ENCODE results near the gene RPN2.

Gene RPN2

GRCh38 chr20:37238935-37239451 is 59.9 kb downstream of the RPN2 start:
- Histone ChIP-seq H3K36me3 (ENCODE audit: control insufficient read depth in 2 of 2, insufficient read depth in 2 of 2, low read length in 2 of 2) (peaks cover 65 to 91% of the 10 kb centered on the region in 2 donors), H3K4me1 (ENCODE audit: control insufficient read depth in 2 of 2, insufficient read depth in 2 of 2, low read length in 2 of 2) (peaks cover 4 to 8% of the 10 kb centered on the region in 2 donors), H3K9ac (ENCODE audit: low read depth in 1 of 2, low read length in 2 of 2) (no peak overlapping the region)

GRCh38 chr20:37240337-37241067 is 61.4 kb downstream of the RPN2 start:
- Histone ChIP-seq H3K4me1 (ENCODE audit: control insufficient read depth in 2 of 2, insufficient read depth in 2 of 2, low read length in 2 of 2) (peaks cover 4 to 8% of the 10 kb centered on the region in 2 donors), H3K27ac (ENCODE audit: low read depth in 2 of 2, low read length in 2 of 2) (no peak overlapping the region), H3K36me3 (ENCODE audit: control insufficient read depth in 2 of 2, insufficient read depth in 2 of 2, low read length in 2 of 2) (peaks cover 56 to 83% of the 10 kb centered on the region in 2 donors)

More at GRCh38 chr20:37238935-37239451, 59.9 kb downstream of the RPN2 start:
- H3K27me3 ChIP-seq (ENCODE audit: control insufficient read depth in 2 of 2, insufficient read depth in 2 of 2, low read length in 2 of 2): no peaks in the 10 kb centered on the region
- H3K9me3 ChIP-seq (ENCODE audit: control insufficient read depth in 2 of 2, low read length in 2 of 2): no peaks in the 10 kb centered on the region
- H3K4me3 ChIP-seq (ENCODE audit: low read length in 2 of 2): no peak overlapping the region
- H3K27ac ChIP-seq (ENCODE audit: low read depth in 2 of 2, low read length in 2 of 2): peak overlapping the region in 1 of 2 donors; percentile 30

GRCh38 chr20:37242503-37242902 is 63.4 kb downstream of the RPN2 start:
- no peak overlapping the region for H3K27ac ChIP-seq (ENCODE audit: low read depth in 2 of 2, low read length in 2 of 2)
- H3K9ac ChIP-seq (ENCODE audit: low read depth in 1 of 2, low read length in 2 of 2): no peak overlapping the region
- H3K9me3 ChIP-seq (ENCODE audit: control insufficient read depth in 2 of 2, low read length in 2 of 2): no peaks in the 10 kb centered on the region
- peaks cover 38 to 64% of the 10 kb centered on the region in 2 donors for H3K36me3 ChIP-seq (ENCODE audit: control insufficient read depth in 2 of 2, insufficient read depth in 2 of 2, low read length in 2 of 2)
- H3K4me3 ChIP-seq (ENCODE audit: low read length in 2 of 2): no peak overlapping the region
- peaks cover 4 to 8% of the 10 kb centered on the region in 2 donors for H3K4me1 ChIP-seq (ENCODE audit: control insufficient read depth in 2 of 2, insufficient read depth in 2 of 2, low read length in 2 of 2)
- no peaks in the 10 kb centered on the region for H3K27me3 ChIP-seq (ENCODE audit: control insufficient read depth in 2 of 2, insufficient read depth in 2 of 2, low read length in 2 of 2)

More at GRCh38 chr20:37240337-37241067, 61.4 kb downstream of the RPN2 start:
- Histone ChIP-seq H3K9ac (ENCODE audit: low read depth in 1 of 2, low read length in 2 of 2) (no peak overlapping the region), H3K4me3 (ENCODE audit: low read length in 2 of 2) (no peak overlapping the region), H3K27me3 (ENCODE audit: control insufficient read depth in 2 of 2, insufficient read depth in 2 of 2, low read length in 2 of 2) (no peaks in the 10 kb centered on the region), H3K9me3 (ENCODE audit: control insufficient read depth in 2 of 2, low read length in 2 of 2) (no peaks in the 10 kb centered on the region)

- peaks cover 32 to 58% of the 10 kb centered on the region in 2 donors for H3K36me3 ChIP-seq (ENCODE audit: control insufficient read depth in 2 of 2, insufficient read depth in 2 of 2, low read length in 2 of 2)
- no peaks in the 10 kb centered on the region for H3K9me3 ChIP-seq (ENCODE audit: control insufficient read depth in 2 of 2, low read length in 2 of 2)
Observed at GRCh38 chr20:37243076-37243936, 64.2 kb downstream of the RPN2 start.

GRCh38 chr20:37243937-37244571 is 64.9 kb downstream of the RPN2 start:
- no peaks in the 10 kb centered on the region for H3K27me3 ChIP-seq (ENCODE audit: control insufficient read depth in 2 of 2, insufficient read depth in 2 of 2, low read length in 2 of 2)
- H3K36me3 ChIP-seq (ENCODE audit: control insufficient read depth in 2 of 2, insufficient read depth in 2 of 2, low read length in 2 of 2): peaks cover 25 to 51% of the 10 kb centered on the region in 2 donors
- H3K9me3 ChIP-seq (ENCODE audit: control insufficient read depth in 2 of 2, low read length in 2 of 2): no peaks in the 10 kb centered on the region
- no peak overlapping the region for H3K4me3 ChIP-seq (ENCODE audit: low read length in 2 of 2)
- no peak overlapping the region for H3K27ac ChIP-seq (ENCODE audit: low read depth in 2 of 2, low read length in 2 of 2)
- H3K9ac ChIP-seq (ENCODE audit: low read depth in 1 of 2, low read length in 2 of 2): no peak overlapping the region
- H3K4me1 ChIP-seq (ENCODE audit: control insufficient read depth in 2 of 2, insufficient read depth in 2 of 2, low read length in 2 of 2): no peaks in the 10 kb centered on the region

More at GRCh38 chr20:37243076-37243936, 64.2 kb downstream of the RPN2 start:
- H3K4me1 ChIP-seq (ENCODE audit: control insufficient read depth in 2 of 2, insufficient read depth in 2 of 2, low read length in 2 of 2): peaks cover 3 to 6% of the 10 kb centered on the region in 2 donors
- H3K27ac ChIP-seq (ENCODE audit: low read depth in 2 of 2, low read length in 2 of 2): no peak overlapping the region
- no peaks in the 10 kb centered on the region for H3K27me3 ChIP-seq (ENCODE audit: control insufficient read depth in 2 of 2, insufficient read depth in 2 of 2, low read length in 2 of 2)
- no peak overlapping the region for H3K9ac ChIP-seq (ENCODE audit: low read depth in 1 of 2, low read length in 2 of 2)
- H3K4me3 ChIP-seq (ENCODE audit: low read length in 2 of 2): no peak overlapping the region

GRCh38 chr20:37244572-37244957 is 65.4 kb downstream of the RPN2 start:
- H3K4me3 ChIP-seq (ENCODE audit: low read length in 2 of 2): no peak overlapping the region
- no peaks in the 10 kb centered on the region for H3K27me3 ChIP-seq (ENCODE audit: control insufficient read depth in 2 of 2, insufficient read depth in 2 of 2, low read length in 2 of 2)
- H3K27ac ChIP-seq (ENCODE audit: low read depth in 2 of 2, low read length in 2 of 2): no peak overlapping the region
- no peaks in the 10 kb centered on the region for H3K4me1 ChIP-seq (ENCODE audit: control insufficient read depth in 2 of 2, insufficient read depth in 2 of 2, low read length in 2 of 2)
- no peak overlapping the region for H3K9ac ChIP-seq (ENCODE audit: low read depth in 1 of 2, low read length in 2 of 2)
- peaks cover 20 to 47% of the 10 kb centered on the region in 2 donors for H3K36me3 ChIP-seq (ENCODE audit: control insufficient read depth in 2 of 2, insufficient read depth in 2 of 2, low read length in 2 of 2)
- H3K9me3 ChIP-seq (ENCODE audit: control insufficient read depth in 2 of 2, low read length in 2 of 2): no peaks in the 10 kb centered on the region

- Histone ChIP-seq H3K4me1 (ENCODE audit: control insufficient read depth in 2 of 2, insufficient read depth in 2 of 2, low read length in 2 of 2) (no peaks in the 10 kb centered on the region), H3K9ac (ENCODE audit: low read depth in 1 of 2, low read length in 2 of 2) (no peak overlapping the region), H3K36me3 (ENCODE audit: control insufficient read depth in 2 of 2, insufficient read depth in 2 of 2, low read length in 2 of 2) (peaks cover 20 to 39% of the 10 kb centered on the region in 2 donors), H3K27me3 (ENCODE audit: control insufficient read depth in 2 of 2, insufficient read depth in 2 of 2, low read length in 2 of 2) (no peaks in the 10 kb centered on the region), H3K27ac (ENCODE audit: low read depth in 2 of 2, low read length in 2 of 2) (no peak overlapping the region), H3K9me3 (ENCODE audit: control insufficient read depth in 2 of 2, low read length in 2 of 2) (no peaks in the 10 kb centered on the region), H3K4me3 (ENCODE audit: low read length in 2 of 2) (no peak overlapping the region)
Observed at GRCh38 chr20:37245216-37246150, 66.4 kb downstream of the RPN2 start.

GRCh38 chr20:37246736-37247135 is 67.6 kb downstream of the RPN2 start:
- Histone ChIP-seq H3K27ac (ENCODE audit: low read depth in 2 of 2, low read length in 2 of 2) (no peak overlapping the region), H3K9me3 (ENCODE audit: control insufficient read depth in 2 of 2, low read length in 2 of 2) (no peaks in the 10 kb centered on the region), H3K36me3 (ENCODE audit: control insufficient read depth in 2 of 2, insufficient read depth in 2 of 2, low read length in 2 of 2) (peaks cover 16 to 26% of the 10 kb centered on the region in 2 donors), H3K4me1 (ENCODE audit: control insufficient read depth in 2 of 2, insufficient read depth in 2 of 2, low read length in 2 of 2) (no peaks in the 10 kb centered on the region), H3K9ac (ENCODE audit: low read depth in 1 of 2, low read length in 2 of 2) (no peak overlapping the region), H3K27me3 (ENCODE audit: control insufficient read depth in 2 of 2, insufficient read depth in 2 of 2, low read length in 2 of 2) (no peaks in the 10 kb centered on the region), H3K4me3 (ENCODE audit: low read length in 2 of 2) (no peak overlapping the region)

GRCh38 chr20:37247547-37247946 is 68.4 kb downstream of the RPN2 start:
- H3K27me3 ChIP-seq (ENCODE audit: control insufficient read depth in 2 of 2, insufficient read depth in 2 of 2, low read length in 2 of 2): no peaks in the 10 kb centered on the region
- no peaks in the 10 kb centered on the region for H3K9me3 ChIP-seq (ENCODE audit: control insufficient read depth in 2 of 2, low read length in 2 of 2)
- H3K4me1 ChIP-seq (ENCODE audit: control insufficient read depth in 2 of 2, insufficient read depth in 2 of 2, low read length in 2 of 2): no peaks in the 10 kb centered on the region
- peaks cover 10 to 18% of the 10 kb centered on the region in 2 donors for H3K36me3 ChIP-seq (ENCODE audit: control insufficient read depth in 2 of 2, insufficient read depth in 2 of 2, low read length in 2 of 2)
- no peak overlapping the region for H3K27ac ChIP-seq (ENCODE audit: low read depth in 2 of 2, low read length in 2 of 2)
- no peak overlapping the region for H3K4me3 ChIP-seq (ENCODE audit: low read length in 2 of 2)
- H3K9ac ChIP-seq (ENCODE audit: low read depth in 1 of 2, low read length in 2 of 2): no peak overlapping the region

All from mucosa of rectum (tissue), 2 donors.